Right renal cortex interstitium (tissue), 3 donors: ENCODE measurements around the gene TRMT11. TPM values are rescaled to one million over a fixed set of nuclear protein-coding genes. Genes with fewer than 3 reads are reported as not detected.
A peak's percentile ranks its signal among the peaks of the same experiment; 100 is the strongest.
"Not testable (repeated sequence)": the region's sequence is repeated elsewhere in the genome, so short reads cannot be mapped to it uniquely, and the experiment has no call there.

Experiments used
- DNase-seq, 3 donors: peaks; one replicate each; pipeline ENCODE4 v3.0.0-alpha.2; 2013; ENCODE audit warnings: low read depth in 3 of 3, low spot score in 2 of 3
- polyA plus RNA-seq, 3 donors: library from polyadenylated mRNA; unstranded; fragments of 120-200 nt; gene quantifications; one replicate each; pipeline ENCODE4 v1.2.1, GENCODE V29; 2013; ENCODE audit not compliant: insufficient read length in 3 of 3

TRMT11 gene
- polyA plus RNA-seq, 3 donors = 34.2 to 39.2 (median 36.0) TPM

DNA sequence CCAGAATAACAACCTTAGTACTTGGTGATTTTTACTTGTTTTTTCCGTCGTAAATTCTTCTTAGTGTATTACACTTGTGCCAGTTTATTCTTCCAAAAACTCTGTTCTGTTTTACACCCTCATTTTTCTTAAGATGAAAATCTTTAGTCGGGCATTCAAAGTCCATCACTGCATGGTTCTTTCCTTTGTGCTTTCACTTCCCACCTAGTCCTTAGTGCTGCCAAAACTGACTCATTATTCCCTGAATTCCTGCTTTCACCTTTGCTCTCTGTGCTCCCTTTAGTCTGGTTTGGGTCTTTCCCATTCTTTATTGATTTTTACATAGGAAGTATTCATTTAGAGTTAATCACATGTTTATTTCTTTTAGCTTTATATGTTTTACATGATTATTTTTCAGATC, 3.3 kb downstream of the TRMT11 start:
- no peak for DNase-seq

DNA sequence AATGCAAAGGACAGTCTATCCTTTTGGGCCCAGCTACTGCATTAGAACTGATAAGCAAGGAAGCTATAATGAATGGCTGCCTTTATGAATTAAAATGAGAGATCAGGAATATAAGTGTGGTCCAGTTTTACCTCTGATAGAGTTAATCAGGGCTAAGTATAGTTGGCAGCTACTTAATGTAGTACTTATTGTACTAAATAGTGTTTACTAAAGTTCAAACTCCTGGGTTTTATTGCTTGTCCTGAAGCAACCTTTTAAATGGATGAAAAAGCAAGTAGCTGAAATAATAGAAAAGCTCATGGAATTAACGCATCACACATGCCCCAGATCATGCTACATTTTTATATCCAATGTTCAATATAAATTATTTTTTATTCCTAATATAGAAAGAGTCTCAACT, 5.3 kb downstream of the TRMT11 start:
- DNase-seq = no peak

DNA sequence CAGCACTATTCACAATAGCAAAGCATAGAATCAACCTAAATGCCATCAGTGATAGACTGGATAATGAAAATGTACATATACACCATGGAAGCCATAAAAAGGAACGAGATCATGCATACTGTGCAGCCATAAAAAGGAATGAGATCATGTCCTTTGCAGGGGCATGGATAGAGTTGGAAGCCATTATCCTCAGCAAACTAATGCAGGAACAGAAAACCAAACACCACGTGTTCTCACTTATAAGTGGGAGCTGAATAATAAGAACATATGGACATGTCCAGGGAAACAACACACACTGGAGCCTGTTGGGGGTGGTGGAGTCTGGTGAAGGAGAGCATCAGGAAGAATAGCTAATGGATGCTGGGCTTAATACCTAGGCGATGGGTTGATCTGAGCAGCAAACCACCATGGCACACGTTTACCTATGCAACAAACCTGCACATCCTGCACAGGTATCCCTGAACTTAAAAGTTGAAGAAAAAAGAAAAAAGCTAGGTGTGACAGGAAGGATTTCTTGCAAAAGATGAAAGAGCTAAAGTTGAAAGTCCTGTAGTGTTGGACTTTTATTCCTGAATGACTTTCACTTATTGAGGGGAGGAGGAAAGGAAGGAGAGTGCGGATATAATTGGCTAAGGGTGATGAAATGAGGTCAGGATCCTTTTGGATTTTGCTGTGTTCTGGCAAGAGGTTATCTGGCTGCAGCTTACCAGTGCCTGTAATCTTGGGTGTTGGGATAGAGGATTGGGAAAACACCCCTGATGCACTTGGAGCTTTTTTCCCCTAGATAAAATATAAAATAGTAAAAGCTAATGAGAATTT, 8.5 kb downstream of the TRMT11 start:
- no peak for DNase-seq

DNA sequence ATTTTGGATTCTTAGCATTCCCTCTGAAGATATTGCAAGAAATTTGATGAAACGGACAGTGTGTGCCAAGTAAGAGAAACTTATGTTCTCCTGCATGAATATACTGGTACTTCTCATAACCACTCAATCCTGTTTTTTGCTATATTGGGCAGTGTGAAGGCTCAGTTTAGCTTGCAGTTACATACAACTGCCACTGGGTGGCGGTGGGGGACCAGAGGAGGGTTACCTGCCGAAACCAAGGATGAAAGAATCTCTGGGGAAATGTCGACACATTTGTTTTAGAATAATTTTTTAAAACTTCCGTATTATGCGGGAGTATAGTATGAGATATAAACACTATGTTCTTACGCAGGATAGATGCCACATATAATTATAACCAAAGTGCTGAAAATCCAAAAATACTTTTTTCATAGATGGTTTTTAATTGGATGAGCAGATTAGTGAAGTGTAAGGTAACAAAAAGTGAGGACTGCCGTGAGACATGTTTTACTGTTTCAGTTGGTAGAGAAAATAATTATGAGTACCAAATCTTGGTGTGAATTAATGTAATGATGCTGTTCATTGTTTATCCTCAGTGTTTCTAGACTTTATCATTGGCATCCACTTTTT, 9.7 kb downstream of the TRMT11 start:
- peak; percentile 37 to 50 (median 43) for DNase-seq

DNA sequence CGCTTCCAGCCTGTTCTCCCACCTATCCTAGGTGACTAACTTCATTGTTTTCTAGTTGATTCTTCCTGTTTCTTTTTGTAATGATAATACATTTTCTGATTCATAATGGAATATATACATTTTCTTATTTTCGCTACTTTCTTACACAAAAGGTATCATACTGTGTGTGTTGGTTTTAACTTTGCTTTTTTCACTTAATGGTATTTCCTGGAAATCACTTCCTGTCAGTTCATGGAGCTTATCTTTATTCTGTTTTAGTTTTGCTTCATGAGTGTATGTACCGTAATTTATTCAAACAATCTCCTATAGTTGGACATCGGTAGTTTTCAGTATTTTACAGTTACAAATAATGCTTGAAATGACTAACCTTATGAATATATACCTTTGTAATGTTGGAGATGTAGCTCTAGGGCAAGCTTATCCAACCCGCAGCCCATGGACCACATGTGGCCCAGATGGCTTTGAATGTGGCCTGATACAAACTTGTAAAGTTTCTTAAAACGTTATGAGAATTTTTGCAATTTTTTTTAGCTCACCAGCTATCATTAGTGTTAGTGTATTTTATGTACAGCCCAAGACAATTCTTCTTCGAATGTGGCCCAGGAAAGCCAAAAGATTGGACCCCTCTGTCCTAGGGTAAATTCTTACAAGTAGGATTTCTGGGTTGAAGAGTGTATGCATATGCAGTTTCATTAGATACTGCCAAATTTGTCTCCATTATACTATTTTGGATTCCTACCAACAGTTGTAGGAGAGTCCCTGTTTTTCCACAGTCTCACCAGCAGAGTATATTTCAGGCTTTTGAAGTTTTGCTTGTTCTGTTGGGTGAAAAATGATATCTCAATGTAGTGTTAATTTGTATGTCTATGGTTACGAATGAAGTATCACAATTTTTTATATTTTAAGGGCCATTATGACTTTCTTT, 16.7 kb downstream of the TRMT11 start:
- no peak for DNase-seq

DNA sequence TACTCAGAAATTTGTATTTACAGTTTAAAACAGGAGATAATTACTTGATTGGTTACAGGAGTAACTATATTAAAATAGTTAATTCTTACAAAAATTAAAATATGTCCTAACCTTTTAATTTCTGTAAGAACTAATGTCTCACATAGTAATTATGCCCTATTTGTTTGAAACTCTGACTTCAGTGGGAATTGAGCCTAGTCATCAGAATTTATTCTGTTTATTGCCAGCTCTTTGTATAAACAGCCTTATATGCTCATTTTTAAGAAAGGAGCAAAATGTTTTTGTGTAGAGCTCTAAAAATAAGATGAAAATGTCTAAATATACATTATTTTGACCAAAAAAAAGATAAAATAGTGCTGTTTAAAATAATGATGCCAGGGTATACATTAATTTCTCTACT, 21.5 kb downstream of the TRMT11 start:
- no peak for DNase-seq

DNA sequence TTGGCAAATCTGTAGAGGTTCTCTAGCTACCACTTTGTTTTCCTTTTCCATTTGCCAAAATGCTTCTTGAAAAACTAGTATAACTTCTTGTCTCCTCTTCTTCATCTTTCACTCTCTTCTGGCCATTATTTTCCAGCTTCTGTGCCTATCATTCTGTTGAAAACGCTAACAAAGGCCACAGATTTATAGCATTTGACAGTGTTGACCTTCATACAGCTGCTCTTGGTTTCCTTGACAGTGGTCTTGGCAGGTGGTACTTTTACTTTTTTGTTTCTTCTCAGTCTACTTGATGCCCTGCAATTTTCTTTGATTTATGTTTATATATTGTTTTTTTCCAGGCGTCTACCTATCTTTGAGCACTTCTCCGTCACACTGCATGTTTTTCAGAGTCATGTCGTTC, 23.7 kb downstream of the TRMT11 start:
- DNase-seq = no peak

DNA sequence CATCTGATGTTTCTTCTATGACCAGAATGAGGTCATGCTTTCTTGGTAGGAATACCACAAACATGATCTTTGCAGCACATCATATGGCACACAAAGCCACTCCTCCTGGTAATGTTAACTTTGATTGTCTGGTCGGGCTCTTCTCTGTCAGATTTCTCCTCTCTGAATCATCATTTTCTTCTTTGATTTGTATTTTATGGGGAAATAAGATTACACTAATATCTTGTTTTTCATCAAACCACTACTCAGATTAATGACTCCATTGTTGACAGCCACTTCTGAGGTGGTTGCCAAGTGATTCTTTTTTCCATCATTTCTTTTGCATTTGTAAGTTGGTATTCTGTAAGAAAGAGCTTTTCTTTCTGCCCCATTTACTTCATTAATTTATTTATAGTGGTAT, 29.5 kb downstream of the TRMT11 start:
- DNase-seq = no peak

DNA sequence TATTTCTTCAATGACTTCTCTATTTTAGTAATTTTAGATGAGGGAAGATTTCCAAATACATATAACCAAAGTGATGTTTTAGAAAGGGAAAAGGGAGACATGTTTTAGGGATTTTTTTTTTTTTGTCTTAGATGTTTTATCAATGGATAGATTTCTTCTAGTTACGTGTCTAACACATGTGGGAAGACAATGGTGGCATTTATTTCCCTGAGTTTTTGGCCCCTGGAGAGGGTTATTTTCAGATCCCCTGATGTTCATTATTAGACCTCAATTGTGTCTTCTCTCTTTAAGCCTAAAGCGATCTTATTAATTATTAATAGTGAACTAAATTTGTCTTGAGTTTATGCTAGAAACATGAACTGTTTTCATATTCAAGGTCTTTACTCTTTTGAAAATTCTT, 30.3 kb downstream of the TRMT11 start:
- no peak for DNase-seq

DNA sequence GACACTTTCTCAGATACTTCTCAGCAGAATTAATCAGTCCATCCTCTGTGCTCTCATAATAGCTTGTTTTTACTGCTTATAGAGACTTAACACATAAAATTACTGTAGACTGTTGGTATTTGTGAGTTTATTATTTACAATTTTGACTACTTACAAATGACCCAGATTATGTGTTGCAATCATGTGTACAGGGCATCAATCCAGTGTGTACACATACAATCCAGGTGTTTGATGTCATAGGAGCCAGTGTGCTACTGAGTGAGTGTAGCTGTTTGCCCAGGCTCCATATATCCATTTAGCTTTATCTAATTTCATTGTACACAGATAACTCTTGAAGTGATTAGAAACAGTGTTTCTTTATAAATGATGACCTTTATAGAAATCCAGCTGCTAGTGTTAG, 31.3 kb downstream of the TRMT11 start:
- no peak for DNase-seq

DNA sequence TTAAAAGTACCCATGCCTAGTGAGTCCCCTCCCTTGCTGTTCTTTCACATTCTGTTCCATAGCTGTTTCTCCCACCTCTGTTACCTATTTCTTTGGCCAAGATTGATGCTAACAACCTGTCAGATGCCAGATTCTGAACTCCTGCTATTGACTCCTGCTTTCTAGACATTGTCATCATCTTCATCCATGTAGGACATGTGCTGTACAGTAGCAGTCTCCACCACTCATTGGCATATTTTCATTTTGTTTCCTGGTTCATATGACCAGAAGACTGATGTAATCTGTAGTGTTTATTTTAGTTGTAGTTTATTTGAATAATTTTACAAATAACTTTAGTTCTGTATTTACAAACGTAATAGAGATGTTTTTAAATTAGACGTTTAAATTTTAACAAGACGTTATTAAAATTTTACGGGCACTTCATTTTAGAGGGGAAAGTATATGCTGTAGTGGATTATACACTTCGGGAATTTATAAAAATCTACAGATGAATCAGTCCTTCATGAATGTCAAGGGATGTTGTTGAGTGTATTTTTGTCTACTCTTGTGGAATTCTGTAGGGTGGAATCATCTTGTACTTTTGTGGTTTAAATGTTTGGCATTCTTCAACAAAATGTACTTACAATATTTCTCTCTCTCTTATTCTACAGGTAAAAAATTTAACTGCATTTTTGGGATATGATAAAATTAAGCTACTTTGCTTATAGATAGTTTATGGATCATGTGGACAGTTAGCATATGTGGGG, 34.1 kb downstream of the TRMT11 start:
- no peak for DNase-seq

DNA sequence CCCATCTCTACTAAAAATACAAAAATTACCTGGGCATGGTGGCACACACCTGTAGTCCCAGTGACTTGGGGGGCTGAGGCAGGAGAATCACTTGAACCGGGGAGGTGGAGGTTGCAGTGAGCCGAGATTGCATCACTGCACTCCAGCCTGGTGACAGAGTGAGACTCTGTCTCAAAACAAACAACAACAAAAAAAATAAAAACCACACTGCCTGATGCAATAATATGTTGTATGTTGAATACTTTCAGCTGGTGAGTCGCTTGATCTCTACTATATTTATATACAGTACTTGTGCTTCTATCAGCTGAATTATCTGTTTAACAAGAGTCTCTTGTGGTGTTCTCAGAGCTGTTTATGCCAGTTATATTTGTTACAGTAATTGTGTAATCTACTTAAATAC, 37.1 kb downstream of the TRMT11 start:
- not testable (repeated sequence) for DNase-seq

DNA sequence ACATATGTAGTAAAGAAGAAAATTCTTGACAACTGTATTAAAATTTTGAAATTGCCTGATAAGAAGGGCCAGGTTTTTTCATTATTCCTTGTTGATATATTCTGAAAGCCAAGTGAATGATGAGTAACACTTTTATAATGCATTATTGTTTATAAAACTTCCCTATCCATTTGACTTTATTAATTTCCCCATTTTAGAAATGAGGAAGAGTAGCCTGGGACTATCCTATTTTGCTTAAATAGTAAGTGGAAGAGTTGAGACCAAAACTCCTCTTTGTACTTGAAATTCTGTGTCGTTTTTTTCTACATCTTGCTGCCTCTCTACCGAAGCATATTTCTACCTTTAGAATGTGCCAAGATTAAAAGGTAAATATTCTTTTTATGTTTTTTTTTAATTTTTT, 39.7 kb downstream of the TRMT11 start:
- no peak for DNase-seq

DNA sequence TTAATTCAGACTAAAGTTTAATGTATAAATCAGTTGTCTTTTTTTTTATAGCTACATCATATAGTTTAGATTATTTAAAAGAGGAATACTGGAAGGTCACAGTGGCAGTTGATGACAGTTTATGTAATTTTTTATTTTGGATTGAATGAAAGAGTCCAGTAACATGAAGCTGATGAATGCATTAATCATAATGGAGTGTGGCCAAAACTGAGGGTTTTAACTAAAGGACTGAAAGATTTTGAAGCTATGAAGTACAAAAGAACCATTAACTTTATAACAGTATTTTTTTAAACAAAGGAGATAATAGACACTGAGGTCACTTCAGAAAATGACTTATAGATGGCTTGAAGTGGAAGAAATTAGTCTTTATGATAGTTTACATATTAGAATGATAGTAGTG, 41.3 kb downstream of the TRMT11 start:
- DNase-seq = no peak

DNA sequence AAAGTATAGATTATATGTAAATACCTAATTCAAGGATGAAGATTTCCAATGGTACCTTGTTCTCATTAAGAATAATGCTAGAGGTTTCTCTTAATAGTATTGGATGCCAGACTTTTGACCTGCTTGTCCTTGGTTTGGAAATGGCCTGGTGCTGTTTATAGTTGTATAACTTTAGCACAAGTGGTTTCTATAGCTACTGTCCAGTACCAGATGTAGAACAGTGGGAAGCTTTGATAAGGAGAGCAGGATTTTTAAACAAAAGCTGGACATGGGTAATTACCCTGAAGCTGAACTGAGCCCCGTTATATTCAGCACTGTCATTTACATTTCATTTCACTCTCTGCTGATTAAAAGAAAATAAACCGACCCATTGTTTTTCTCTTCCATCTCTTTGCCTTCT, 43.7 kb downstream of the TRMT11 start:
- no peak for DNase-seq

DNA sequence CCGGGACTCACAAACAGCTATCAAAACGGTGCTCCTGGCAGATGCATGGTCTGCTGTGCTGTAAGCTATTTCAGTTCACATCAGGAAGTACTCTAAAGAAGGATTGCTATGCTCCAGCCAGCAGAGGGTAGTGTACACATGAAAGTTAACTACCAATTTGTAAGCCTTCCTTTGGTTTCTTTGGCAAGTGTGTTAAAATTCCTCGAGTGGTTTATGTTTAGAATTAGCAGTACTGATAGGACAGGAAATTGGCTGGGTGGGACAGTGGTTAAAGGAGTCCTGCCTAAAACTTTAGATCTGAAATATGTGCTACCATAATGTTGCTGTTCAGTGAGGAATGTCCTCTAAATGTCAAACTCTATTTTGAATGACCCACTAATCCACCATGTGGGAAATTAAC, 47.4 kb downstream of the TRMT11 start:
- DNase-seq = peak; percentile 50 to 64 (median 51)

DNA sequence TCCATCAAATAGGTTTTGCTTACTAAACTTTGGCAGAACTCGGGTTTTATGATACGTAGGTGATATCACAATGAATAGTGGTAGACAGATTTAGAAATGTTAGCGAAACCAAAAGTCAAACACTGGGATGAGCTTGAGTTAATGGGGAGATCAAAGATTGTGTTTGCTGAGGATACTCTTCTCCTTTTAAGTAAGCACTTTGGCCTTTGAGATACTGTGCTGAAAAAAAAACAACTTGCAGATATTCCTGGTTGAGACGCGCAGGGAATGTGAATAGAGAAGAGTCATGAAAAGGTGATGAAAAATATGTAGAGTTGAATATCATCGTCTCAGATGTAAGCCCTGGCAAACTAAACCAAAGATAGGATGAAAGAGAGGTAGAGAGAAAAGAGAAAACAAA, 48.3 kb downstream of the TRMT11 start:
- DNase-seq = no peak

DNA sequence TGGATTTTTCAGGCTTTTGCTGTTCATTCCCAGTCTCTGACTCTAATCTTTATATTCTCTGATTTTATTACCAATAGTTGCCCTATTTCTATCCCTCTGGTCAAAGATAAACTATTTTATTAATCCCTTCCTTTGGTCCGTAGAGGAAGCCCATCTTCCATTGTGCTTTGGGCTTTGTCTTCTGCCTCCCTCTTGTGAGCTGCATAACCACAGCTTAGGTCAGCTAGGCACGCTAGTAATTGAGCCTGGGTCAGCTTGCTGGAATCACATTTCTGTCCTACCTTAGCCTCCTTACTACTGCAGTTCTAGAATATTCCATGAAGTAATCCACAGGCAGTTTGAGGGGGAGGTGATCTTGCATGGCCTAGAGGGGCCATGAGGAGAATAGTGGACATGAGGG, 49.4 kb downstream of the TRMT11 start:
- no peak for DNase-seq

DNA sequence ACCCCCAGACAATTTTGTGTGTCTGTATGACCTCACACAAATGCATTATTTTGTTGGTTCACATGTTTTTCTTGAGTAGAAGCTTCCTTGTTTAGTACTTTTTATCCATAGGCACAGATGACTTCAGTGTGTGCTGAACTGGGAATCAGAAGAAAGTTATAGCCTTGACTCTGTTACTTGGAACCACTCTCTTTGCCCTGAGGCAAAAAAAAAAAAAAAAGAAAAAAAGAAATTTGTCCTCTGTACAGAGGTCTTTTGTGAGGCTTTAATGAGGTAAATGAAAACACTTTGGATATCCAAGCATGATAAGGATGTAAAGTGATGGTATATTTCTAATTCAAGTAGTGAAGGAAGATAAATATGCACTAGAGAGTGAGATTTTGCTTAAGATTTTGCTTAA, 51.9 kb downstream of the TRMT11 start:
- no peak for DNase-seq

DNA sequence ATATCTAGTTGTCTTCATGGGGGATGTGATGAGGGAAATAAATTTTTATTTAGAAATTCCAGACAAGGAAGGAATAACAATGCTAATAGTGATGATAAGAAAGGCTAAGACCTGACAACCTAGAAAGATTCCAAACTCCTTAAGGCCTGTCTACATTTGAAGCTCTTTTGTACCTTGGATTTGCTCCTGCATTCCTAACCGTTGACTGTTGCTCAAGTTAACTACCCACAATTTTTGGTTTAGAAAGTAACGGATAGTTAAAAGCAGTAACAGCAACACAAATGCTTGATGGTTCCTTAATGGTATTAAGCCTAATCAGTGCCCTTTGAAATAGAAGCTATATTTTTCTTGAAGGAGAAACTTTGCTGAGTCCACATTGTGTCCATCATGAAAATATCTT, 52.9 kb downstream of the TRMT11 start:
- no peak for DNase-seq

DNA sequence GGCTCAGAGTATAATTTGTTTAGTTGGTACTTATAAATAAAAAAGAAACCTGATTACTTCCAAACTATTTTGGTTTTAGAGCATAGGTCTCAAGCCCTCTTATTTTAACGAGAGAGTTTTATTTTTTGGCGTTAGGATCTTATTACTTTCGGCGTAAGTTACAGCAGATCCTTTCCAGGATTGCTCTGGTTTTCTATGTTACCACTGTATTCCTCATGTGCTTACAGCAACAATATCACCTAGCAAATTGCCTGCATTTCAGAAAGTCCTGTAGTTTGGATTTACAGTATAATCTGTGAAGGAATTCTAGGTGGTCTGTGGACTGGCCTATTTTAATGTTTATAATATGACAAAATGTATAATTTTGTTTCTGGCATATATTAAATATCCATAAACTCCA, 54.1 kb downstream of the TRMT11 start:
- DNase-seq = no peak
